ENCODE results near the gene NECAB2. TPM values are rescaled to one million over a fixed set of nuclear protein-coding genes. Genes with fewer than 3 reads are reported as not detected.
A peak's percentile ranks its signal among the peaks of the same experiment; 100 is the strongest.

NECAB2 gene
- total RNA-seq, 4 donors from 2014 or later: 0.90 TPM; not detected in 3

- WGBS, 2 donors: 94 to 95% methylated on average over 7 to 8 of the region's 8 CpGs
- Histone ChIP-seq H3K9me3 (peaks cover 0 to 23% (median 0%) of the 10 kb centered on the region in 4 donors), H3K4me1 (no peaks in the 10 kb centered on the region), H3K36me3 (no peaks in the 10 kb centered on the region), H3K4me3 (no peak overlapping the region), H3K27me3 (no peaks in the 10 kb centered on the region), H3K27ac (no peak overlapping the region)
- no peak for DNase-seq (ENCODE audit: low spot score in 2 of 2)
- TF ChIP-seq CTCF (IDR thresholded peaks at IDR 0.05) (no peak), POLR2A (IDR thresholded peaks at IDR 0.05) (no peak), EP300 (IDR thresholded peaks at IDR 0.05) (no peak)
Measured at GRCh38 chr16:83981799-83982198, 13.8 kb downstream of the NECAB2 start.

GRCh38 chr16:83983491-83983890, 15.4 kb downstream of the NECAB2 start:
- Histone ChIP-seq H3K4me3 (no peak overlapping the region), H3K36me3 (no peaks in the 10 kb centered on the region), H3K27ac (no peak overlapping the region), H3K4me1 (no peaks in the 10 kb centered on the region), H3K27me3 (no peaks in the 10 kb centered on the region), H3K9me3 (peaks cover 0 to 12% (median 0%) of the 10 kb centered on the region in 4 donors)
- no peak for DNase-seq (ENCODE audit: low spot score in 2 of 2)
- TF ChIP-seq CTCF (IDR thresholded peaks at IDR 0.05) (no peak), EP300 (IDR thresholded peaks at IDR 0.05) (no peak), POLR2A (IDR thresholded peaks at IDR 0.05) (no peak)
- 63 to 70% methylated on average over 4 of the region's 4 CpGs for WGBS, 2 donors

DNA sequence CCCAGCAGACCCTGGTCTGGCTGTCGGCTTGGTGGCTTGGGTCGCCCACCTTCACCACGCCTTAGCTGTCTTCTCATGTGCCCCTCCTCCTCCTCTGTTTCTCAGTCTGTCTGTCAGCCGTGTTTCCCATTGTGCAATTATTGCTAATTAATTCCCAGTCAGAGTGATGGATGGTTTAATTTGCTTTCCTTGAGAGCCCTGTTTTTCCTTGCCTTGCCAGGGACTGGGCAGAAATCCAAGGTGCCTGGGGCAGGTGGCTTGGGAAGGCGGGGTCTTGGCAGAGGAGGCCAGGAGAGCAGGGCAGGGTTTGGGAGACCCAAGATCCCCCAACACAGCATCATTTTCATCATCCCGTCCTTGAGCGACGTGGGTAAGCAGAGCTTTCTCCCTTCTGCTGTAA, 21.3 kb downstream of the NECAB2 start:
- H3K4me3 ChIP-seq: no peak overlapping the region
- H3K4me1 ChIP-seq: no peaks in the 10 kb centered on the region
- WGBS, 2 donors: 79 to 81% methylated on average over 8 of the region's 8 CpGs
- H3K36me3 ChIP-seq: no peaks in the 10 kb centered on the region
- H3K27ac ChIP-seq: no peak overlapping the region
- no peaks in the 10 kb centered on the region for H3K9me3 ChIP-seq
- no peak for DNase-seq (ENCODE audit: low spot score in 2 of 2)
- H3K27me3 ChIP-seq: peaks cover 0 to 12% of the 10 kb centered on the region in 2 donors
- no peak for TF ChIP-seq POLR2A (IDR thresholded peaks at IDR 0.05)
- TF ChIP-seq CTCF (IDR thresholded peaks at IDR 0.05): no peak
- TF ChIP-seq EP300 (IDR thresholded peaks at IDR 0.05): no peak

- Histone ChIP-seq H3K4me3 (no peak overlapping the region), H3K27ac (no peak overlapping the region), H3K9me3 (no peaks in the 10 kb centered on the region), H3K4me1 (no peaks in the 10 kb centered on the region), H3K36me3 (no peaks in the 10 kb centered on the region), H3K27me3 (peaks cover 0 to 16% of the 10 kb centered on the region in 2 donors)
- 88 to 92% methylated on average over 11 of the region's 11 CpGs for WGBS, 2 donors
- no peak for DNase-seq (ENCODE audit: low spot score in 2 of 2)
- TF ChIP-seq CTCF (IDR thresholded peaks at IDR 0.05) (no peak), EP300 (IDR thresholded peaks at IDR 0.05) (no peak), POLR2A (IDR thresholded peaks at IDR 0.05) (no peak)
Measured at GRCh38 chr16:83990492-83990891, 22.4 kb downstream of the NECAB2 start.

DNA sequence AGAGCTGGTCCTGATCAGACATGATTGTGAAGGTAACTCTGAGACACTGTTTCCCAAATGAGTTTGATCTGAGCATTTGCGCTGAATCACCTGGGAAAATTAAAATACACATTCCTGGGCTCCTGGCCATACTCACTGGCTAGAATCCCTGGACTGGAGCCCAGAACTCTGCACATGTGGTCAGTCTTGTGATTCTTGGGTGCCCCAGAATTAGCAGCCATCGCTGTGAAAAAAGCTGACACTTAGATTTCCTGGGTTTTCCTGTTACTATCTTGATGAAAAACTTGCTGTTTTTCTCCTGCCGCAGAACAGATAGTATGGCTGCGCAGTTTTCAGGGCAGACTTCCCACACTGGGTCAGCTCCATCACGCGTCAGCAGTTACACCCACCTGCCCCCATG, 24.6 kb downstream of the NECAB2 start:
- TF ChIP-seq POLR2A (IDR thresholded peaks at IDR 0.05): no peak
- TF ChIP-seq EP300 (IDR thresholded peaks at IDR 0.05): no peak
- no peak for TF ChIP-seq CTCF (IDR thresholded peaks at IDR 0.05)
- Histone ChIP-seq H3K36me3 (no peaks in the 10 kb centered on the region), H3K4me3 (no peak overlapping the region), H3K9me3 (no peaks in the 10 kb centered on the region), H3K27ac (no peak overlapping the region), H3K4me1 (peaks cover 0 to 5% (median 0%) of the 10 kb centered on the region in 4 donors), H3K27me3 (peaks cover 0 to 31% of the 10 kb centered on the region in 2 donors)
- DNase-seq (ENCODE audit: low spot score in 2 of 2): peak in 1 of 2 donors; percentile 25
- WGBS, 2 donors: 55 to 60% methylated on average over 6 of the region's 6 CpGs

Measured in tibial nerve (tissue), 4 donors.